ENCODE data around the gene GRIN3A. TPM values are rescaled to one million over a fixed set of nuclear protein-coding genes. Genes with fewer than 3 reads are reported as not detected.

The GRIN3A gene
- total RNA-seq, 1 donor from 2014 or later: 0.35 TPM

DNA sequence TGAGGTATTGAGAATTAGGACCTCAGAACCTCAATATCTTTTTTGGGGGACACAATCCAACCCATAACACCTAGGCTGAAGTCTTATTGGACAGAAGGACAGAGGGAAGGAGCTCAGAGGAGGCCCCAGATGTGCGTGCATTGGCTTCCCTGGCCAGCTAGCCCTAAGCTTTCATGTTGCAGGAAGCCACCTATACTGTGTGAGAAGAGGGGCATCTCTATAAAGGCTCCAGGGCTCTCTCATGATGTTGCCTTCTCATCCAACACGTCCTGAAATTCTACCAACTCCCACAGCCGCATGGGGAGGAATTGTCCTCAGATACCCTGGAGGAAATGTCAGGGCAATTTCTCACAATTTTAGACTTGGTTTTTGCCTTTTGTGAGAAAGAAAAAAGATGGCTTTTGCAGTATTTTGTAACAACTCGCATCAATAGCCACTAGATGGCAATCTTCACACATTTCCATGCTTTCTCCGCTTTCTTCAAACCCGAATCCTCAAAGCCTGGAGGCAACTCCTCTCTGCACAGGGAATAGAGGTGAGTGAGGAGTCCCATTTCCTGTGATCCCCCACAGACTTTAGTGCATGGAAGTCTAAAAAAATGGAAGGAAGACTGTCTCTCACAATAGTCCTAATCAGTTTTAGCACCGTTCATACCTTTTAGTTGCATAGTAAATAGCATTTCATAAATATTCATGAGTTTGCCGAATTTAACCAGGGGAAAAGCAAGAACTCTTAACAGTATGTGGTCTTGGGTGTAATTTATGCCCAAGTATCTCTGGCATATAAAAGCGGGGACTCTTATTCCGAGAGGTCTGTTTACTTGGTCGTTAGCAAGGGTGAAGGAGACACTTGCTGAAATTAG is 136.3 kb downstream of the GRIN3A start:
- Mint-ChIP-seq H3K9me3 (no peaks in the 10 kb centered on the region), H3K4me1 (peaks cover 3% of the 10 kb centered on the region), H3K36me3 (ENCODE audit: low read depth) (no peaks in the 10 kb centered on the region), H3K4me3 (no peak overlapping the region), H3K27ac (ENCODE audit: unreplicated experiment) (no peak overlapping the region), H3K27me3 (ENCODE audit: low read depth) (peaks cover 36% of the 10 kb centered on the region)
- DNase-seq (ENCODE audit: low read depth, low spot score): peak; percentile 18
- TF ChIP-seq, protein P1, sequence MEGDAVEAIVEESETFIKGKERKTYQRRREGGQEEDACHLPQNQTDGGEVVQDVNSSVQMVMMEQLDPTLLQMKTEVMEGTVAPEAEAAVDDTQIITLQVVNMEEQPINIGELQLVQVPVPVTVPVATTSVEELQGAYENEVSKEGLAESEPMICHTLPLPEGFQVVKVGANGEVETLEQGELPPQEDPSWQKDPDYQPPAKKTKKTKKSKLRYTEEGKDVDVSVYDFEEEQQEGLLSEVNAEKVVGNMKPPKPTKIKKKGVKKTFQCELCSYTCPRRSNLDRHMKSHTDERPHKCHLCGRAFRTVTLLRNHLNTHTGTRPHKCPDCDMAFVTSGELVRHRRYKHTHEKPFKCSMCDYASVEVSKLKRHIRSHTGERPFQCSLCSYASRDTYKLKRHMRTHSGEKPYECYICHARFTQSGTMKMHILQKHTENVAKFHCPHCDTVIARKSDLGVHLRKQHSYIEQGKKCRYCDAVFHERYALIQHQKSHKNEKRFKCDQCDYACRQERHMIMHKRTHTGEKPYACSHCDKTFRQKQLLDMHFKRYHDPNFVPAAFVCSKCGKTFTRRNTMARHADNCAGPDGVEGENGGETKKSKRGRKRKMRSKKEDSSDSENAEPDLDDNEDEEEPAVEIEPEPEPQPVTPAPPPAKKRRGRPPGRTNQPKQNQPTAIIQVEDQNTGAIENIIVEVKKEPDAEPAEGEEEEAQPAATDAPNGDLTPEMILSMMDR (conservative IDR thresholded peaks at IDR 0.05): peak; percentile 82

DNA sequence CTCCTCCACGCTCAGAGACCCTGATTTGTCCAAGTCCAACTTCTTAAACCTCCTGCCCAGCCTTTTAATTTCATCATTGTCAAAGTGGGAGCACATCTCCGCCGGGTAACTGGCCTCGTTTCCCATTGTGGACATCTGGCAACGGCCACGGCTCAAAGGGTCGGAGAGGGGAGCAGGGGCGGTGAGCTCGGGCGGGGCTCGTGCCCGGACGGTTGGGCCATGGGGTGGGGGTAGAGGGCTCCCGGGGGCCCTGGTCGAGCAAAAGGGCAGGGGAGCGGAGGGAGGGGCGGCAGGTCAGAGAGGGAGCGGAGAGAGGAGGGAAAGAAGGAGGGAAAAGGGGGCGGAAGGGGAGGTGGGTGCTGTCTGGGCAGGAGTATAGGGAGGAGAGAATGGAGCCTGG is 143.7 kb downstream of the GRIN3A start, which contains the start of gene PPP3R2:
Gene PPP3R2, minus strand, starts transcription at position 174 of the 400 bp plus-strand sequence. Its CDS starts 48 bp downstream, at position 126.
- H3K9me3 Mint-ChIP-seq: no peaks in the 10 kb centered on the region
- TF ChIP-seq, protein P1 (conservative IDR thresholded peaks at IDR 0.05): no peak
- H3K4me1 Mint-ChIP-seq: no peaks in the 10 kb centered on the region
- H3K27me3 Mint-ChIP-seq (ENCODE audit: low read depth): peaks cover 45% of the 10 kb centered on the region
- DNase-seq (ENCODE audit: low read depth, low spot score): no peak
- H3K36me3 Mint-ChIP-seq (ENCODE audit: low read depth): no peaks in the 10 kb centered on the region
- H3K4me3 Mint-ChIP-seq: no peak within 1 kb of the TSS
- no peak within 1 kb of the TSS for H3K27ac Mint-ChIP-seq (ENCODE audit: unreplicated experiment)

DNA sequence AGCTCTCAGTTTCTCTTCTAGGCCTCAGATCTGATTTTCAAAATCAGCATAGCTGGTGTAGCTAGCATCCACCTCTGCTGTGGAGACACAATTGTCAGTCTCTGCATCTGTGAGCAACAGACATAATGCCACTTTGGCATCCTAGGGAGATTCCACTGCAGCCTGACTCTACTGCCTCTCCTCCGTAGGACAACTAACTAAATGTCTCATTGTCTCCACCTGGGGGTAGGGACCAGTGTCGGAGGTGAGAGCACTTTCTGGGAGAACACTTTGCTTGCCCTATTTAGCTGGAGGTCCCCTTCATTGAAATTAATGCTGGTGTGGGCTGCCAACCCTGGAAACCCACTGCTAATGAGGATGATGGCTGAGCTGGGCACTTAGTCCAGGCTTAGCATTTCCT is 145.1 kb downstream of the GRIN3A start:
- DNase-seq (ENCODE audit: low read depth, low spot score): no peak
- no peaks in the 10 kb centered on the region for H3K4me1 Mint-ChIP-seq
- no peak overlapping the region for H3K4me3 Mint-ChIP-seq
- no peaks in the 10 kb centered on the region for H3K36me3 Mint-ChIP-seq (ENCODE audit: low read depth)
- peaks cover 39% of the 10 kb centered on the region for H3K27me3 Mint-ChIP-seq (ENCODE audit: low read depth)
- H3K27ac Mint-ChIP-seq (ENCODE audit: unreplicated experiment): no peak overlapping the region
- TF ChIP-seq, protein P1 (conservative IDR thresholded peaks at IDR 0.05): no peak
- H3K9me3 Mint-ChIP-seq: no peaks in the 10 kb centered on the region

- no peaks in the 10 kb centered on the region for H3K4me1 Mint-ChIP-seq
- H3K27ac Mint-ChIP-seq (ENCODE audit: unreplicated experiment): no peak overlapping the region
- H3K27me3 Mint-ChIP-seq (ENCODE audit: low read depth): peaks cover 39% of the 10 kb centered on the region
Measured at GRCh38 chr9:101592788-101593187, 145.7 kb downstream of the GRIN3A start.

GRCh38 chr9:101591787-101592446 is 146.5 kb downstream of the GRIN3A start:
- no peak for DNase-seq (ENCODE audit: low read depth, low spot score)
- TF ChIP-seq, protein P1 (conservative IDR thresholded peaks at IDR 0.05): no peak

More at GRCh38 chr9:101592788-101593187, 145.7 kb downstream of the GRIN3A start:
- H3K36me3 Mint-ChIP-seq (ENCODE audit: low read depth): no peaks in the 10 kb centered on the region
- no peaks in the 10 kb centered on the region for H3K9me3 Mint-ChIP-seq
- H3K4me3 Mint-ChIP-seq: no peak overlapping the region
- TF ChIP-seq, protein P1 (conservative IDR thresholded peaks at IDR 0.05): no peak
- DNase-seq (ENCODE audit: low read depth, low spot score): no peak

More at GRCh38 chr9:101591787-101592446, 146.5 kb downstream of the GRIN3A start:
- Mint-ChIP-seq H3K27me3 (ENCODE audit: low read depth) (peaks cover 34% of the 10 kb centered on the region), H3K9me3 (no peaks in the 10 kb centered on the region), H3K4me3 (no peak overlapping the region), H3K36me3 (ENCODE audit: low read depth) (no peaks in the 10 kb centered on the region), H3K4me1 (no peaks in the 10 kb centered on the region), H3K27ac (ENCODE audit: unreplicated experiment) (no peak overlapping the region)

Data from neural crest cell (in vitro differentiated cells).